Measurements from ENCODE around the gene CD74.

CD74 gene

GRCh38 chr5:150434464-150434863 lies 21.8 kb upstream of the CD74 start:
- TF ChIP-seq POLR2AphosphoS5 (IDR thresholded peaks at IDR 0.05; ENCODE audit: low read depth, low read length), result no peak
- TF ChIP-seq FOXP2 (optimal IDR thresholded peaks at IDR 0.05; ENCODE audit: borderline replicate concordance, extremely low read depth, extremely low read length, insufficient read depth), result no peak
- TF ChIP-seq REST (IDR thresholded peaks at IDR 0.05; ENCODE audit: insufficient read depth in 1 of 2, low read depth in 2 of 2, low read length in 2 of 2), result no peak
- TF ChIP-seq SIN3A (IDR thresholded peaks at IDR 0.05; ENCODE audit: borderline replicate concordance, insufficient read depth, low read length), result no peak
- no peak for TF ChIP-seq TAF1 (IDR thresholded peaks at IDR 0.05; ENCODE audit: borderline replicate concordance, insufficient read depth, low read length)

GRCh38 chr5:150431574-150431973 lies 18.9 kb upstream of the CD74 start:
- TF ChIP-seq FOXP2 (optimal IDR thresholded peaks at IDR 0.05; ENCODE audit: borderline replicate concordance, extremely low read depth, extremely low read length, insufficient read depth) (no peak), TAF1 (IDR thresholded peaks at IDR 0.05; ENCODE audit: borderline replicate concordance, insufficient read depth, low read length) (no peak)

GRCh38 chr5:150431048-150431447 lies 18.3 kb upstream of the CD74 start:
- TF ChIP-seq TAF1 (IDR thresholded peaks at IDR 0.05; ENCODE audit: borderline replicate concordance, insufficient read depth, low read length), result no peak
- no peak for TF ChIP-seq REST (IDR thresholded peaks at IDR 0.05; ENCODE audit: insufficient read depth in 1 of 2, low read depth in 2 of 2, low read length in 2 of 2)
- TF ChIP-seq SIN3A (IDR thresholded peaks at IDR 0.05; ENCODE audit: borderline replicate concordance, insufficient read depth, low read length), result no peak
- no peak for TF ChIP-seq POLR2AphosphoS5 (IDR thresholded peaks at IDR 0.05; ENCODE audit: low read depth, low read length)
- no peak for TF ChIP-seq FOXP2 (optimal IDR thresholded peaks at IDR 0.05; ENCODE audit: borderline replicate concordance, extremely low read depth, extremely low read length, insufficient read depth)

GRCh38 chr5:150429410-150429873 lies 16.7 kb upstream of the CD74 start:
- TF ChIP-seq SIN3A (IDR thresholded peaks at IDR 0.05; ENCODE audit: borderline replicate concordance, insufficient read depth, low read length) (no peak), REST (IDR thresholded peaks at IDR 0.05; ENCODE audit: insufficient read depth in 1 of 2, low read depth in 2 of 2, low read length in 2 of 2) (no peak), FOXP2 (optimal IDR thresholded peaks at IDR 0.05; ENCODE audit: borderline replicate concordance, extremely low read depth, extremely low read length, insufficient read depth) (no peak), POLR2AphosphoS5 (IDR thresholded peaks at IDR 0.05; ENCODE audit: low read depth, low read length) (no peak), TAF1 (IDR thresholded peaks at IDR 0.05; ENCODE audit: borderline replicate concordance, insufficient read depth, low read length) (no peak)

- TF ChIP-seq TAF1 (IDR thresholded peaks at IDR 0.05; ENCODE audit: borderline replicate concordance, insufficient read depth, low read length) (no peak), SIN3A (IDR thresholded peaks at IDR 0.05; ENCODE audit: borderline replicate concordance, insufficient read depth, low read length) (no peak), FOXP2 (optimal IDR thresholded peaks at IDR 0.05; ENCODE audit: borderline replicate concordance, extremely low read depth, extremely low read length, insufficient read depth) (no peak), REST (IDR thresholded peaks at IDR 0.05; ENCODE audit: insufficient read depth in 1 of 2, low read depth in 2 of 2, low read length in 2 of 2) (no peak), POLR2AphosphoS5 (IDR thresholded peaks at IDR 0.05; ENCODE audit: low read depth, low read length) (no peak)
These were observed 16.3 kb upstream of the CD74 start for GRCh38 chr5:150428978-150429377.

Measured in PFSK-1 (cell line).